ENCODE data around the gene CDCA4. TPM values are rescaled to one million over a fixed set of nuclear protein-coding genes. Genes with fewer than 3 reads are reported as not detected.

Gene CDCA4
- total and polyA plus RNA-seq, 2 donors (not counting 1 experiment from before 2014, with no cell fraction given) = 6.3 to 11.7 TPM

- CTCF ChIA-PET = interaction anchor here (0.7 to 4.6 kb wide), 4 partner anchors 9 to 19 kb away, joined by 3 to 20 read pairs (median 4); no protein-coding TSS in a partner anchor
- H3K9me3 Mint-ChIP-seq (ENCODE audit: insufficient read depth) = no peaks in the 10 kb centered on the region
- Histone ChIP-seq H3K4me2 (replicated peaks; ENCODE audit: low read depth, low read length, poor library complexity, severe bottlenecking) (peak overlapping the region; percentile 26), H3K36me3 (replicated peaks in 1 of 2; ENCODE audit: control extremely low read depth in 1 of 2, control insufficient read depth in 1 of 2, extremely low read depth in 1 of 2, insufficient read depth in 2 of 2, low read length in 1 of 2) (no peaks in the 10 kb centered on the region), H3K4me1 (ENCODE audit: control insufficient read depth in 2 of 2, insufficient read depth in 2 of 2, low read length in 2 of 2) (peaks cover 4 to 23% of the 10 kb centered on the region in 2 donors), H2AFZ (ENCODE audit: insufficient read depth, low read depth, low read length, poor library complexity, severe bottlenecking) (no peak overlapping the region), H4K20me1 (ENCODE audit: control insufficient read depth, insufficient read depth, low read length, poor library complexity, severe bottlenecking) (no peaks in the 10 kb centered on the region), H3K9ac (ENCODE audit: low read length) (no peak overlapping the region), H3K9me3 (ENCODE audit: control extremely low read depth in 1 of 3, control insufficient read depth in 2 of 3, insufficient read depth in 1 of 3, low read length in 2 of 3) (no peaks in the 10 kb centered on the region), H3K27me3 (replicated peaks in 1 of 4; ENCODE audit: control extremely low read depth in 1 of 4, control insufficient read depth in 3 of 4, insufficient read depth in 4 of 4, low read length in 3 of 4) (no peaks in the 10 kb centered on the region), H3K4me3 (ENCODE audit: control extremely low read depth in 1 of 5, extremely low read depth in 1 of 5, insufficient read depth in 1 of 5, low read depth in 2 of 5, low read length in 4 of 5) (no peak overlapping the region), H3K79me2 (ENCODE audit: control insufficient read depth, insufficient read depth, low read length) (peaks cover 7% of the 10 kb centered on the region), H3K27ac (ENCODE audit: low read length in 2 of 2) (no peak overlapping the region)
- TF ChIP-seq CTCF (IDR thresholded peaks at IDR 0.05) (no peak), EZH2 (IDR thresholded peaks at IDR 0.05; ENCODE audit: borderline replicate concordance, insufficient read depth, low read depth, low read length, poor library complexity, severe bottlenecking) (no peak)
- peak; percentile 13 for DNase-seq
- POLR2A ChIA-PET = no interaction called here
- no peaks in the 10 kb centered on the region for H3K27me3 Mint-ChIP-seq
- H3K4me1 Mint-ChIP-seq = peaks cover 31% of the 10 kb centered on the region
- no peak for ATAC-seq (ENCODE audit: low read depth)
- intact Hi-C loops (cut with micrococcal nuclease) = no loop called here
- H3K27ac Mint-ChIP-seq = peak overlapping the region; percentile 80
- peak overlapping the region; percentile 36 for H3K4me3 Mint-ChIP-seq
- 78% methylated on average over 9 of the region's 16 CpGs for WGBS (ENCODE audit: insufficient coverage)
Measured at GRCh38 chr14:105026033-105026785, 5.3 kb upstream of the CDCA4 start.

DNA sequence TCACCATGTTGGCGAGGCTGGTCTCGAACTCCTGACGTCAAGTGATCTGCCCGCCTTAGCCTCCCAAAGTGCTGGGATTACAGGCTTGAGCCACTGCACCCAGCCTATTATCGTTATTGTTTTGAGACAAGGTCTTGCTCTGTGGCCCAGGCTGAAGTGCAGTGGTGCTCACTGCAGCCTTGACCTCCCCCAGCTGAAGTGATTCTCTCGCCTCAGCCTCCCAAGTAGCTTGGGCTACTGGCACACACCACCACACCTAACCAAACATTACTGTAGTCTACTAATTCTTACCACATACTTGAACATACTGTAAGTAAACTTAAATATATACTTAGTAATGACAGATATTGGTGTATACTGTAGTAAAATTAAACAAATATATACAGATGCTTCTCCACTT is 4.5 kb upstream of the CDCA4 start:
- no peaks in the 10 kb centered on the region for H4K20me1 ChIP-seq (ENCODE audit: control insufficient read depth, insufficient read depth, low read length, poor library complexity, severe bottlenecking)
- peaks cover 7% of the 10 kb centered on the region for H3K79me2 ChIP-seq (ENCODE audit: control insufficient read depth, insufficient read depth, low read length)
- WGBS (ENCODE audit: insufficient coverage) = 97% methylated on average over 5 of the region's 6 CpGs
- H3K4me1 Mint-ChIP-seq = peaks cover 31% of the 10 kb centered on the region
- POLR2A ChIA-PET = no interaction called here
- CTCF ChIA-PET = interaction anchor here (0.7 to 4.6 kb wide), 3 partner anchors 10 to 20 kb away, joined by 3 to 20 read pairs (median 4); no protein-coding TSS in a partner anchor
- no peaks in the 10 kb centered on the region for H3K27me3 ChIP-seq (replicated peaks in 1 of 4; ENCODE audit: control extremely low read depth in 1 of 4, control insufficient read depth in 3 of 4, insufficient read depth in 4 of 4, low read length in 3 of 4)
- H3K4me1 ChIP-seq (ENCODE audit: control insufficient read depth in 2 of 2, insufficient read depth in 2 of 2, low read length in 2 of 2) = peaks cover 4 to 23% of the 10 kb centered on the region in 2 donors
- H3K4me3 ChIP-seq (ENCODE audit: control extremely low read depth in 1 of 5, extremely low read depth in 1 of 5, insufficient read depth in 1 of 5, low read depth in 2 of 5, low read length in 4 of 5) = no peak overlapping the region
- no peaks in the 10 kb centered on the region for H3K27me3 Mint-ChIP-seq
- intact Hi-C loops (cut with micrococcal nuclease) = no loop called here
- no peak for ATAC-seq (ENCODE audit: low read depth)
- DNase-seq = no peak
- H3K4me3 Mint-ChIP-seq = no peak overlapping the region
- H3K9ac ChIP-seq (ENCODE audit: low read length) = no peak overlapping the region
- no peak overlapping the region for H3K27ac ChIP-seq (ENCODE audit: low read length in 2 of 2)
- no peaks in the 10 kb centered on the region for H3K9me3 Mint-ChIP-seq (ENCODE audit: insufficient read depth)
- no peaks in the 10 kb centered on the region for H3K36me3 ChIP-seq (replicated peaks in 1 of 2; ENCODE audit: control extremely low read depth in 1 of 2, control insufficient read depth in 1 of 2, extremely low read depth in 1 of 2, insufficient read depth in 2 of 2, low read length in 1 of 2)
- H3K4me2 ChIP-seq (replicated peaks; ENCODE audit: low read depth, low read length, poor library complexity, severe bottlenecking) = no peak overlapping the region
- no peak overlapping the region for H2AFZ ChIP-seq (ENCODE audit: insufficient read depth, low read depth, low read length, poor library complexity, severe bottlenecking)
- no peaks in the 10 kb centered on the region for H3K9me3 ChIP-seq (ENCODE audit: control extremely low read depth in 1 of 3, control insufficient read depth in 2 of 3, insufficient read depth in 1 of 3, low read length in 2 of 3)
- peak overlapping the region; percentile 90 for H3K27ac Mint-ChIP-seq
- TF ChIP-seq EZH2 (IDR thresholded peaks at IDR 0.05; ENCODE audit: borderline replicate concordance, insufficient read depth, low read depth, low read length, poor library complexity, severe bottlenecking) (no peak), CTCF (IDR thresholded peaks at IDR 0.05) (no peak)
